ENCODE data around the gene POU4F3. TPM values are rescaled to one million over a fixed set of nuclear protein-coding genes. Genes with fewer than 3 reads are reported as not detected.

POU4F3 gene
- total RNA-seq, 2 donors from 2014 or later = 0.27 to 0.46 TPM

GRCh38 chr5:146340260-146341081, 1.8 kb downstream of the POU4F3 start:
- H3K27me3 ChIP-seq (ENCODE audit: control insufficient read depth, insufficient read depth, low read length, poor library complexity, severe bottlenecking) = peaks cover 100% of the 10 kb centered on the region
- no peaks in the 10 kb centered on the region for H3K36me3 ChIP-seq (ENCODE audit: control insufficient read depth, insufficient read depth, low read length)
- peak; percentile 91 for DNase-seq
- H3K4me3 ChIP-seq (ENCODE audit: low read length) = no peak overlapping the region
- Mint-ChIP-seq H3K27ac (no peak overlapping the region), H3K36me3 (ENCODE audit: low read depth) (no peaks in the 10 kb centered on the region), H3K9me3 (no peaks in the 10 kb centered on the region), H3K4me3 (peak overlapping the region; percentile 59), H3K27me3 (ENCODE audit: insufficient read depth) (peaks cover 100% of the 10 kb centered on the region), H3K4me1 (peaks cover 29% of the 10 kb centered on the region)
- H3K4me1 ChIP-seq (ENCODE audit: control insufficient read depth, insufficient read depth, low read length) = peaks cover 7% of the 10 kb centered on the region
- no peak overlapping the region for H3K9ac ChIP-seq (ENCODE audit: extremely low read depth, low read length, poor library complexity, severe bottlenecking)
- H3K27ac ChIP-seq (ENCODE audit: low read depth, low read length) = no peak overlapping the region
- H3K9me3 ChIP-seq (ENCODE audit: control insufficient read depth, low read length) = no peaks in the 10 kb centered on the region
- TF ChIP-seq CTCF (conservative IDR thresholded peaks at IDR 0.05) = no peak
- 6% methylated on average over 26 to 40 of the region's 40 CpGs for WGBS, 2 experiments (ENCODE audit: insufficient coverage in 1 of 2, insufficient read length in 1 of 2)

- TF ChIP-seq CTCF (conservative IDR thresholded peaks at IDR 0.05) = no peak
- 10 to 20% methylated on average over 4 to 6 of the region's 6 CpGs for WGBS, 2 experiments (ENCODE audit: insufficient coverage in 1 of 2, insufficient read length in 1 of 2)
- DNase-seq = no peak
- H3K4me3 ChIP-seq (ENCODE audit: low read length) = no peak overlapping the region
- no peak overlapping the region for H3K4me3 Mint-ChIP-seq
- H3K36me3 ChIP-seq (ENCODE audit: control insufficient read depth, insufficient read depth, low read length) = no peaks in the 10 kb centered on the region
- H3K4me1 Mint-ChIP-seq = peaks cover 25% of the 10 kb centered on the region
- no peak overlapping the region for H3K27ac Mint-ChIP-seq
- H3K9me3 Mint-ChIP-seq = no peaks in the 10 kb centered on the region
- peaks cover 100% of the 10 kb centered on the region for H3K27me3 Mint-ChIP-seq (ENCODE audit: insufficient read depth)
- no peaks in the 10 kb centered on the region for H3K36me3 Mint-ChIP-seq (ENCODE audit: low read depth)
- H3K27ac ChIP-seq (ENCODE audit: low read depth, low read length) = no peak overlapping the region
- peaks cover 100% of the 10 kb centered on the region for H3K27me3 ChIP-seq (ENCODE audit: control insufficient read depth, insufficient read depth, low read length, poor library complexity, severe bottlenecking)
- no peaks in the 10 kb centered on the region for H3K9me3 ChIP-seq (ENCODE audit: control insufficient read depth, low read length)
- no peak overlapping the region for H3K9ac ChIP-seq (ENCODE audit: extremely low read depth, low read length, poor library complexity, severe bottlenecking)
- peaks cover 7% of the 10 kb centered on the region for H3K4me1 ChIP-seq (ENCODE audit: control insufficient read depth, insufficient read depth, low read length)
Observed at GRCh38 chr5:146341854-146342253, 3.2 kb downstream of the POU4F3 start.

- no peak overlapping the region for H3K4me3 Mint-ChIP-seq
Observed at GRCh38 chr5:146342519-146342881, 3.9 kb downstream of the POU4F3 start.

More at GRCh38 chr5:146342519-146342881, 3.9 kb downstream of the POU4F3 start:
- no peak overlapping the region for H3K9ac ChIP-seq (ENCODE audit: extremely low read depth, low read length, poor library complexity, severe bottlenecking)
- Mint-ChIP-seq H3K27ac (no peak overlapping the region), H3K9me3 (no peaks in the 10 kb centered on the region), H3K27me3 (ENCODE audit: insufficient read depth) (peaks cover 100% of the 10 kb centered on the region), H3K36me3 (ENCODE audit: low read depth) (no peaks in the 10 kb centered on the region), H3K4me1 (peaks cover 24% of the 10 kb centered on the region)
- no peak overlapping the region for H3K27ac ChIP-seq (ENCODE audit: low read depth, low read length)
- no peaks in the 10 kb centered on the region for H3K9me3 ChIP-seq (ENCODE audit: control insufficient read depth, low read length)
- no peak for TF ChIP-seq CTCF (conservative IDR thresholded peaks at IDR 0.05)
- H3K4me3 ChIP-seq (ENCODE audit: low read length) = no peak overlapping the region
- peaks cover 100% of the 10 kb centered on the region for H3K27me3 ChIP-seq (ENCODE audit: control insufficient read depth, insufficient read depth, low read length, poor library complexity, severe bottlenecking)
- no peaks in the 10 kb centered on the region for H3K36me3 ChIP-seq (ENCODE audit: control insufficient read depth, insufficient read depth, low read length)
- WGBS, 2 experiments (ENCODE audit: insufficient coverage in 1 of 2, insufficient read length in 1 of 2) = 7% methylated on average over 13 of the region's 14 CpGs; no CpG with 5 or more reads in 1 of the 2 experiments
- no peak for DNase-seq
- H3K4me1 ChIP-seq (ENCODE audit: control insufficient read depth, insufficient read depth, low read length) = peaks cover 7% of the 10 kb centered on the region
